ENCODE results near the gene FIBIN.
"Not testable (repeated sequence)": the region's sequence is repeated elsewhere in the genome, so short reads cannot be mapped to it uniquely, and the experiment has no call there.

The FIBIN gene

DNA sequence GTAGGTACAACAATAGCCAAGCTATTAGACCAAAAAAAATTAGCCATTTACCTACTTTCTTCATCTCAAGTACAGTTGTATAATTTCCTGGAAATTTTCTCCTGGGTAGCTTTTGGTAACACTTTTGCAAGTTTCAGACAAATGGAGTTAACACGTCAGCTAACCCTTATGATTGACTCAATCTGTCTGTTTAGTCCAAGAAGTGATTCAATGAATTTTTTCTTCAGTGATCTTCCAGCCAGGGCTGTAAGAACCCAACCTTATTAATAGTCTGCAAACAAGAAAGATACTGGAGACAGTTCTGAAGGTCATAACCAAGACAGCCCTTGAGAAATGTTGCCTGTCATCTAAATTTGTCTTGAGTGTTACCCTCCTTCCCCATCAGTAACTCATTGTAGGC lies 30.1 kb upstream of the FIBIN start:
- TF ChIP-seq POLR2A (IDR thresholded peaks at IDR 0.05; ENCODE audit: low read depth, low read length), result no peak
- no peak for FAIRE-seq
- no peak for DNase-seq (ENCODE audit: insufficient read length, low spot score)

DNA sequence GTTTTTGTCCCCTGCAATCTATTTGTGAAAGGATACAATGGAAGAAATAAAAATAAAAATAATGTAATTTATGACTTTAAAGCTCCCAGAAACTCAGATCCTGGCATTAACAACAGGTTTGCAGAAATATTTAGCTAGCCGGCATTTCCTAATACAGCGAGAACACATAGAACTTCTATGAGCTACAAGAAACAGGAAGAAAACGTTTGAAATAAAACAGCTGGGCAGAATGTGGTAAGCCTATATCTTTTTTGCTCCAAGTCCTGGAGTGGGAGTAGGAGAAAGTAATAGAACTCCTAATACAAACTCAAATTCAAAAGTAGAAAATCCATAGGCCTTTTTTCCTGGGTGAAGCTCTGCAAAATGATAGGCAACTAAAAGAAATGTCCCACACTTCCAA lies 29.6 kb upstream of the FIBIN start:
- no peak for DNase-seq (ENCODE audit: insufficient read length, low spot score)
- TF ChIP-seq POLR2A (IDR thresholded peaks at IDR 0.05; ENCODE audit: low read depth, low read length), result no peak
- FAIRE-seq, result no peak

- DNase-seq (ENCODE audit: insufficient read length, low spot score); FAIRE-seq: not testable (repeated sequence)
Measured at GRCh38 chr11:26964847-26965485, 28.9 kb upstream of the FIBIN start.

GRCh38 chr11:26971961-26972360 lies 22.0 kb upstream of the FIBIN start:
- no peak for DNase-seq (ENCODE audit: insufficient read length, low spot score)
- no peak for FAIRE-seq
- TF ChIP-seq POLR2A (IDR thresholded peaks at IDR 0.05; ENCODE audit: low read depth, low read length), result no peak

- DNase-seq (ENCODE audit: insufficient read length, low spot score), result no peak
- TF ChIP-seq POLR2A (IDR thresholded peaks at IDR 0.05; ENCODE audit: low read depth, low read length), result no peak
- FAIRE-seq, result no peak
Measured at GRCh38 chr11:26974069-26974783, 19.7 kb upstream of the FIBIN start.

DNA sequence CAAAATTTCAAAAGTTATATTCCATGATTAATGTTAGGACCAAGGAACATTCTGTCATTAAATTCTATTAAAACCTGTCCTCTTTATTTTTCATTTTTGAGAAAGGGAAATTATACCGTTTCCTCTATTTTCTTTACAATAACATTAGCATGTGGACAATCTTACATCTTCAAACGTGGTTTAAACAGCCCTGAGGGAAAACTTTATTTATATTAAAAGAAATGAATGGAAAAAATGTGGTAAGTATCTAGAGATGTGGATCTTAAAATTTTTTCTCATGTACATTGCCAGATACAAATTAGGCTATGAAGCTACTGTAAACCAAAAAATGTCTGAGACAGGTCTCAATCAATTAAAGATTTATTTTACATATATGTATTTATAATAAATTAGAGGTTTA lies 18.9 kb upstream of the FIBIN start:
- no peak for DNase-seq (ENCODE audit: insufficient read length, low spot score)
- TF ChIP-seq POLR2A (IDR thresholded peaks at IDR 0.05; ENCODE audit: low read depth, low read length), result no peak
- FAIRE-seq, result no peak

DNA sequence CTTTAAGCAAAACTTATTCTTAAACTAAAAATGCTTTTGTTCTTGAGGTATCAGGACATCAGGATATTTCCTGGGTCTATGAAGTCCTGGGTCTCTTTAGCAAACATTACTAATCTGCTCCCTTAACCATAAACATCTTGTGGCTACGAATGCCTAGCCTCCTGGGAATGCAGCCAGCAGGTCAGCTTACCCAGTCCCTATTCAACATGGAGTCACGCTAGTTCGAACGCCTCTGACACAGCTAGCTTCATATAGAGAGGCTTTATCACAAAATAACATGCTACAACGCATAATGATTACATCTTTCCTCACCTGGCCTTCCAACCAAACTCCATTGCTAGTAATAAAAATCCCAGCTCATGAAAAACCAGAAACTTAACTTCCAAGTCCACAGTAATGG lies 17.5 kb upstream of the FIBIN start:
- no peak for TF ChIP-seq POLR2A (IDR thresholded peaks at IDR 0.05; ENCODE audit: low read depth, low read length)
- DNase-seq (ENCODE audit: insufficient read length, low spot score), result no peak
- peak; percentile 23 for FAIRE-seq

DNA sequence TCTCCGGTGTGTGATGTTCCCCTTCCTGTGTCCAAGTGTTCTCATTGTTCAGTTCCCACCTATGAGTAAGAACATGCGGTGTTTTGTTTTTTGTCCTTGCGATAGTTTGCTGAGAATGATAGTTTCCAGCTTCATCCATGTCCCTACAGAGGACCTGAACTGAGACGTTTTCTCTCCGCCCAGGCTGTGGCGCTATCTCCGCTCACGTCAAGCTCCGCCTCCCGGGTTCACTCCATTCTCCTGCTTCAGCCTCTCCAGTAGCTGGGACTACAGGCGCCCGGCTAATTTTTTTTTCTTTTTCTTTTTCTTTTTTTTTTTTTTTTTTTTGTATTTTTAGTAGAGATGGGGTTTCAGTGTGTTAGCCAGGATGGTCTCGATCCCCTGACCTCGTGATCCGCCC lies 16.7 kb upstream of the FIBIN start:
- not testable (repeated sequence) for DNase-seq (ENCODE audit: insufficient read length, low spot score); FAIRE-seq

GRCh38 chr11:26983645-26984044 lies 10.3 kb upstream of the FIBIN start:
- no peak for FAIRE-seq

DNA sequence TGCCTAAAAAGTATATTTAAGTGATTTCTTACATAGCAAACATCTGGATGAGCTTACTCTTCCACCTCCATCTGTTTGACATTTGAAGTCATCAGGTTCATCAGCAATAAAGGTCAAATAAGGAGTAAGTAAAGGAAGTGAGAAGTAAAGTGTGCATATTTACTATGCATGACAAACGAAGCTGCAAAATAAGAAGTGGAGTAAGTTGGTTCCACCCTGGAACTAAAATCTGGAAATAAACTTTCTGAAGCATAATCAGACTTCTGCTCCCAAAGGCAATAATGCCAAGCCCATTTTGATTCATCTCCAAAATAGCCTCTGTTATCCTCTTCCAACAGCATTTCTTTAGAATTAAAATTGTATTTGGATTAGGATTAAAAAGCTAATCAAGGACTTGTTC lies 8.4 kb upstream of the FIBIN start:
- no peak for DNase-seq (ENCODE audit: insufficient read length, low spot score)
- no peak for TF ChIP-seq POLR2A (IDR thresholded peaks at IDR 0.05; ENCODE audit: low read depth, low read length)
- FAIRE-seq, result no peak

More at GRCh38 chr11:26983645-26984044, 10.3 kb upstream of the FIBIN start:
- DNase-seq (ENCODE audit: insufficient read length, low spot score), result no peak
- no peak for TF ChIP-seq POLR2A (IDR thresholded peaks at IDR 0.05; ENCODE audit: low read depth, low read length)

- TF ChIP-seq POLR2A (IDR thresholded peaks at IDR 0.05; ENCODE audit: low read depth, low read length), result no peak
- DNase-seq (ENCODE audit: insufficient read length, low spot score) (no peak), FAIRE-seq (no peak)
Measured at GRCh38 chr11:26985943-26986342, 8.0 kb upstream of the FIBIN start.

DNA sequence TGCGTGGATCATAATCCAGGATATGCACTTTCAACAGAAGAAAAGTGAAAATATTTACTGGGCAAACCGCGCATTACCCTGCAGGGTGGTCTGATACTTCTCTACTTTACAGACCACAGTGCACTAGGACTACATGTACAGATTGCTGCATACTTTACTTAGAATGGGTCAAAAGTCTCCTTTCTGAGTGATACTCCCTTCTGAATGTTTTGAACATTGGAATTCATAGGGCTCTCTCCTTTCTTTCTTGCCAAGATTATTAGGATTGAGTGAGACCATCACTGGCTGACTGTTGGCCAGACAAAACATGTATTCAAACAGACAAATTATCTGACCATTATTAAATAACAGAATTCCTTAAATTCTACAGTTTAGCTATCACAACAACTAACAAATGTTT lies 6.6 kb upstream of the FIBIN start:
- DNase-seq (ENCODE audit: insufficient read length, low spot score) (no peak), FAIRE-seq (no peak)
- no peak for TF ChIP-seq POLR2A (IDR thresholded peaks at IDR 0.05; ENCODE audit: low read depth, low read length)

DNA sequence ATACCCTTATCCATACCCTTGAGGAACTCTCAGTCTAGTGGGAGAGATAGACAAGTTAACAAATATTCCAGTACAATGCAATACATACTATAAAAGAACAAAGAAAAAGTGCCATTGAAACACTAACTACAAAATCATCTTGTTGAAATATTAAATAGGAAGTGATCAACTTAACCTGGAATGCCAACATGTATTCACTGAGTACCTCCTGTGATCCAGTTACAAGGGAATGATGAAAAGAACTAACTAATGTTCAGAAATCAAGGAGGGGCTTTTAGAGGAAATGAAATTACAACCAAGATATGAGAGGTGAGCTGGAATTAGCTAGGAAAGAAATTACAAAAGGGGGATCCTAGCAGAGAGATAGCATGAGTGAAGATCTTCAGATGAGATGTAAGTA lies 6.2 kb upstream of the FIBIN start:
- TF ChIP-seq POLR2A (IDR thresholded peaks at IDR 0.05; ENCODE audit: low read depth, low read length), result no peak
- DNase-seq (ENCODE audit: insufficient read length, low spot score), result no peak

DNA sequence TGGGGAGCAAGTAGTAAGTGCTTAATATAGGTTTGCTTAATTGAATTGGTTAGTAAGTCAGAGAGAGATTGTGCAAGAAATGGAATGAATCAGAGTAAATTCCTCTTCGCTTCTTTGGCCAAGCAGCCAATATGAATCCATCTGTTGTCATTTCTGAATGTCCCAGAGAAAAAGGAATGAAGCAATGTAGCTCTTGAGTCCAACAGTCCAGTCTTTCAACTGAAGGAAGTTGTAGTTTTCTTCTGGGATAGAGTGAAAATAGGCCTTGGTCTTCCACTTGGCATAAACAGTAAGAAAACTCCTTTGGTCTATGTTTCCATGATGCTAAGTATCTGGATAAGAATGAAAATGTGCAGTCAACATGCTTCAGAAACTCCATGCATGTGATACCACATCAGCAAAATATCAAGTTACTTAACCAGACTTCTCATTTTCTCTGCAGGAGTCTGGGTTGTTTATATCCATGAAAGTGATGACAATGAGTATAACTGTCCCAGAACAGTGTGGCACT lies 1.8 kb upstream of the FIBIN start:
- no peak for TF ChIP-seq POLR2A (IDR thresholded peaks at IDR 0.05; ENCODE audit: low read depth, low read length)
- FAIRE-seq, result no peak
- no peak for DNase-seq (ENCODE audit: insufficient read length, low spot score)

More for the DNA sequence above, 6.2 kb upstream of the FIBIN start:
- FAIRE-seq, result no peak

GRCh38 chr11:26994631-26995095 lies 751 bp downstream of the FIBIN start:
- DNase-seq (ENCODE audit: insufficient read length, low spot score) (no peak), FAIRE-seq (no peak)
- TF ChIP-seq POLR2A (IDR thresholded peaks at IDR 0.05; ENCODE audit: low read depth, low read length), result no peak

Data from H54 (cell line).